ENCODE results near the gene RSPH9. TPM values are rescaled to one million over a fixed set of nuclear protein-coding genes. Genes with fewer than 3 reads are reported as not detected.
A peak's percentile ranks its signal among the peaks of the same experiment; 100 is the strongest.

The RSPH9 gene
- total RNA-seq, 4 donors from 2014 or later = 0.24 to 0.57 TPM; not detected in 2

DNA sequence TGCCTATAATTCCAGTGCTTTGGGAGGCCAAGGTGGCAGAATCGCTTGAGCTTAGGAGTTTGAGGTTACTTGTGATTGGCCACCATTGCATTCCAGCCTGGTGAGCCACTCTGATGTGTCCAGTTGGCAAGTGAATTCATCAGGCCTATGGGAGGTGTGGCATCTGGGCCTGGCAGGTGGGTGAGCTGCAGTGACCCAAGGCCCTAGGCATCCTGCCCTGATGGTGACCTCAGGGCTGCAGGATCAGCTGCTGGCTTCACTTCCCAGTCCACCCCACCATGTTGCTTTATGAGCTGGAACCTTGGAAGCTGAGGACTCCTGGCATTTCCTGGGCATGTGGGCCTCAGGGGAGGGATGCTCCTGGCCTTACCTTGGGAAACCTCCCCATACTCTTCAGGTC, 20.5 kb downstream of the RSPH9 start:
- no CpG with 5 or more reads among the region's 1 CpG for WGBS
- Histone ChIP-seq H3K27me3 (no peaks in the 10 kb centered on the region), H3K9me3 (no peaks in the 10 kb centered on the region), H3K27ac (no peak overlapping the region), H3K36me3 (peaks cover under 1% of the 10 kb centered on the region), H3K4me3 (no peak overlapping the region), H3K4me1 (peaks cover 35% of the 10 kb centered on the region)
- TF ChIP-seq POLR2A (IDR thresholded peaks at IDR 0.05) = no peak
- no peak for TF ChIP-seq EP300 (IDR thresholded peaks at IDR 0.05)
- TF ChIP-seq, protein P1, sequence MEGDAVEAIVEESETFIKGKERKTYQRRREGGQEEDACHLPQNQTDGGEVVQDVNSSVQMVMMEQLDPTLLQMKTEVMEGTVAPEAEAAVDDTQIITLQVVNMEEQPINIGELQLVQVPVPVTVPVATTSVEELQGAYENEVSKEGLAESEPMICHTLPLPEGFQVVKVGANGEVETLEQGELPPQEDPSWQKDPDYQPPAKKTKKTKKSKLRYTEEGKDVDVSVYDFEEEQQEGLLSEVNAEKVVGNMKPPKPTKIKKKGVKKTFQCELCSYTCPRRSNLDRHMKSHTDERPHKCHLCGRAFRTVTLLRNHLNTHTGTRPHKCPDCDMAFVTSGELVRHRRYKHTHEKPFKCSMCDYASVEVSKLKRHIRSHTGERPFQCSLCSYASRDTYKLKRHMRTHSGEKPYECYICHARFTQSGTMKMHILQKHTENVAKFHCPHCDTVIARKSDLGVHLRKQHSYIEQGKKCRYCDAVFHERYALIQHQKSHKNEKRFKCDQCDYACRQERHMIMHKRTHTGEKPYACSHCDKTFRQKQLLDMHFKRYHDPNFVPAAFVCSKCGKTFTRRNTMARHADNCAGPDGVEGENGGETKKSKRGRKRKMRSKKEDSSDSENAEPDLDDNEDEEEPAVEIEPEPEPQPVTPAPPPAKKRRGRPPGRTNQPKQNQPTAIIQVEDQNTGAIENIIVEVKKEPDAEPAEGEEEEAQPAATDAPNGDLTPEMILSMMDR (IDR thresholded peaks at IDR 0.05) = no peak
- TF ChIP-seq POLR2AphosphoS5 (IDR thresholded peaks at IDR 0.05) = no peak
- no peak for DNase-seq (ENCODE audit: low spot score in 2 of 2)

DNA sequence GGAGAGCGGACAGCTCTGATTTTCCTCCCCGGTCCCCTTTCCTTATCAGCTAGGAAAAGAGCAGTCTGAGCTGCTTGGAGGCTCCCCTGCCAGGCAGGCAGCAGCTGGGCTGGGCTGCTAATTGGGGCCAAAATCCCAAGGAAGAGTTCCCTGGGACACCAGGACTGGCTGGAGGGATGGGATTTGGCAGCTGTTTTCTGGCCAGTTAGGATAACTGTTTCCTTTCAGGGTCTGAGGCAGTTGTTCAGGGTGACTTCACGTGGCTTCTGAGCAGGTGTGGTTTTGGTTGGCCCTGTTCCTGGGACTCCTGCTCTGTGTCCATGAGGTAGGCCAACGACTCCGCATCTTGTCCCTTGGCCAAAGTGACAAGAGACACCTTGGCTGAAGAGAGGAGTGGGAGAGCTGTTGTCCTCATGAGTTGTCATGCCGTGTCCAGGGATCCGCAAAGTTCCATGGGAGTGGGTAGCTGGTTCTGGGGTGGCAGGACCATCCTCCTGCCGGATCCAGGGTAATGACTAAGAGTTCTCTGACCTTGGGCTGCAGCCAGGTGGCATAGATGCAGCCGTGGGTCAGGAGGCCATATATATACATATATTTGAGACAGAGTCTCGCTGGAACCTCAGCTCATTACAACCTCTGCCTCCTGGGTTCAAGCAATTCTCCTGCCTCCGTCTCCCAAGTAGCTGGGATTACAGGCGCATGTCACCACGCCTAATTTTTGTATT, 21.5 kb downstream of the RSPH9 start:
- Histone ChIP-seq H3K27ac (no peak overlapping the region), H3K9me3 (no peaks in the 10 kb centered on the region), H3K36me3 (peaks cover 10% of the 10 kb centered on the region), H3K27me3 (no peaks in the 10 kb centered on the region), H3K4me1 (peaks cover 39% of the 10 kb centered on the region), H3K4me3 (no peak overlapping the region)
- no peak for TF ChIP-seq EP300 (IDR thresholded peaks at IDR 0.05)
- TF ChIP-seq POLR2AphosphoS5 (IDR thresholded peaks at IDR 0.05) = no peak
- TF ChIP-seq, protein P1 (IDR thresholded peaks at IDR 0.05) = no peak
- TF ChIP-seq POLR2A (IDR thresholded peaks at IDR 0.05) = no peak
- no peak for DNase-seq (ENCODE audit: low spot score in 2 of 2)
- 62% methylated on average over 9 of the region's 13 CpGs for WGBS

DNA sequence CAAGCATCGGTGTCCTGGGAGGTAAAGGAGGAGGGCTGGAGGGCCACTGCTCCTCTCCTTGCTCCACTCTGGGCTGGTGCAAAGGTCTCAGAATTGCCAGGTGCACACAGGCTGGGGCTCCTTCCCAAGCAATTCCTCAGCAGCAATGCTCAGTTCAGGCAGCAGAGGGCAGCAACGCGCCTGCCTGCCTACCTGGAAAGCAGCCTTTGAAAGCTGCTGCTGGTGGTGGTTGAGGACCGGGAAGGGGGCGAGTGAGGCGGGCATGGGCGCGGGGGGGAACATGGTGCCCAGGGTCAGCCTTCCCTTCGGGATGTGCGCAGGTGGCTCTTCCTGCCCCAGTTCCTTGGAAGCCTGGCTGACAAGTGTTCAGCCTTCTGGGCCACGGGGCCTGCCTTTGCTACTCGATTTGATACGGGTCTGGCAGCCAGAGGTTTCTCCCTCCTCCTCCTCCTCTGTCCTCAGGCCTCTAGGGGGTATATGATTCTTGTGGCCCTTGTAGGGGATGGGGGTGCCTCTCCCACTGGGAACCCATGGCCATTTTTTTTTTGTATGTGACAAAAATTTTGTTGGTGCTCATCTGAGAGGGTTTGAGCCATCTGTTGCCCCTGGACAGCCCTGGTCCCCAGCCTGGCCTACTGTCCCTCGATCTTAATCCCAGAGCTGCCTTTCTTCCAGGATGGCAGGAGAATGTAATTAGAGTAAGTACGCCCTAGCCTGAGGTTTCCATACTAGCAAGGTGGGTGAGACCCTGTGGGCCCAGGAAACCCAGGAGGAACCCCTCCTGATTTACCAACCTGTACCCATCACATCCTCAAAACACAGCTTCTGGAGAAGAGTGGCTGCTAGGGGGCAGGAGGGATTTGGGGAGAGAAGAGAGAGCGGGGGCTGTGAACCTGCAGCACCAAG, 22.7 kb downstream of the RSPH9 start:
- TF ChIP-seq, protein P1 (IDR thresholded peaks at IDR 0.05) = peak; percentile 88 to 92
- TF ChIP-seq POLR2AphosphoS5 (IDR thresholded peaks at IDR 0.05) = no peak
- no peak overlapping the region for H3K27ac ChIP-seq
- H3K9me3 ChIP-seq = no peaks in the 10 kb centered on the region
- no peak overlapping the region for H3K4me3 ChIP-seq
- peak; percentile 86 to 87 for DNase-seq (ENCODE audit: low spot score in 2 of 2)
- WGBS = 19% methylated on average over 7 of the region's 16 CpGs
- H3K27me3 ChIP-seq = no peaks in the 10 kb centered on the region
- peaks cover 22% of the 10 kb centered on the region for H3K36me3 ChIP-seq
- H3K4me1 ChIP-seq = peaks cover 39% of the 10 kb centered on the region

DNA sequence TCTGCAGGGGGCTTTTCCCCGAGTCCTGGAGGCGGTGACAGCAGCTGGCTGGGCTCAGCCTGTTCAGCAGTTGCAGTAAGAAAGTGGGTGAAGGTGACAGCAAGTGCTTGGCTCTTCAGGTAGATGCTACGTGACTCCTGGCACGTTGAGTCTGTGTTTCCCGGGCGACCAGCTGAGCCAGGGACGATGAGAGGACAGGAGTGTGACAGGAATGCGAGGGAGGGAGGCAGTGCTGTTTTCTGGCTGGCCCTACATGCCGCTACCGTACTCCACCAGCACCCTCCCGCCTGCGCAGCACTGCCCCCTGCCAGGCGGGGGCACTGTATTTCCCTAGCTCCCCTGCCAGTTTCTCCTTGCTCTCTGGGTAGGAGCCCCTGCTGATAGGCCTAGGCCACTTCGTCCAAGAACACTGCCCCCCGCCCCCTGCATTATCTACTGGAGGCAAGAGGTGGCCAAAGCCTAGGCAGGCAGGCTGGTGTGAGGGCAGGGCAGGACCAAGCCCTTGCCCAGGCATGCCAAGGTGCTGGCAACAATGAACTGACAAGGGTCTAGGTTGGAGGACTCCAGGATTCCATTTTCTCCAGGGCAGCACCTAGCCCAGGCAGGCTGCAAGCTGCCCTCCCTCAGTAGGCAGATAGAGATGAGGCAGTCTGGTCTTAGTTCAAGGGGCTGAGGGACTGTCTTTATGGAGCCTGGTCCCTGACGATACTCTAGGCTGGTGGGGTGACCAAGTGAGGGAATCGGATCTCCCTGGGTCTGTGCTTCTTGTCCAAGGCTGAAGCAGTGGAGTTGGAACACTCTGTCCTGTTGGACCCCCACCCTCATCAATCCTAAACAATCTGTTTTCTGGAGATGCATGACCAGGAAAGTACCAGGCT, 23.6 kb downstream of the RSPH9 start:
- Histone ChIP-seq H3K36me3 (peaks cover 28% of the 10 kb centered on the region), H3K4me1 (peaks cover 39% of the 10 kb centered on the region), H3K27ac (no peak overlapping the region), H3K9me3 (no peaks in the 10 kb centered on the region), H3K4me3 (no peak overlapping the region), H3K27me3 (no peaks in the 10 kb centered on the region)
- 25% methylated on average over 8 of the region's 17 CpGs for WGBS
- TF ChIP-seq EP300 (IDR thresholded peaks at IDR 0.05) = no peak
- no peak for TF ChIP-seq POLR2AphosphoS5 (IDR thresholded peaks at IDR 0.05)
- no peak for TF ChIP-seq POLR2A (IDR thresholded peaks at IDR 0.05)
- TF ChIP-seq, protein P1 (IDR thresholded peaks at IDR 0.05) = peak; percentile 21 to 47
- no peak for DNase-seq (ENCODE audit: low spot score in 2 of 2)

All from suprapubic skin (tissue), 4 donors.